Cardiac septum (tissue), 1 donor: ENCODE data around the gene F12. TPM values are rescaled to one million over a fixed set of nuclear protein-coding genes. Genes with fewer than 3 reads are reported as not detected.

Experiments used
- DNase-seq: peaks from one replicate; pipeline ENCODE4 v3.0.0-alpha.2; 2020; ENCODE audit warnings: low spot score
- intact Hi-C: fragments of 100-400 bp; cut with DNase I; formaldehyde crosslinking; loops from one replicate; pipeline ENCODE4 v1.14.0; 2022
- total RNA-seq: library from RNA; stranded (reverse); fragmentation: NEBNext Ultra II Directional; extraction: Animal tissue kit (Norgen Biotek cat#: 25700); gene quantifications from one replicate; pipeline ENCODE4 v1.2.1, GENCODE V29; 2021
- donor health status: DM: no; HTN: no; CAD: no.

Gene F12
- total RNA-seq, 1 donor from 2014 or later = not detected

- DNase-seq = no peak
- intact Hi-C loops = no loop called here
These were observed 38.4 kb upstream of the F12 start for GRCh38 chr5:177447611-177448243.

GRCh38 chr5:177447066-177447610 is 37.8 kb upstream of the F12 start:
- intact Hi-C loops = no loop called here
- DNase-seq = no peak

- intact Hi-C loops = no loop called here
- no peak for DNase-seq
These were observed 37.1 kb upstream of the F12 start, which contains the start of gene PRR7 for GRCh38 chr5:177446200-177447065. PRR7 (plus strand) TSS chr5:177446814; CDS start chr5:177455068, 8,254 bp downstream.

- no peak for DNase-seq
- intact Hi-C loops = no loop called here
These were observed 36.5 kb upstream of the F12 start for GRCh38 chr5:177445917-177446199.

GRCh38 chr5:177445052-177445916 is 35.9 kb upstream of the F12 start:
- intact Hi-C loops = no loop called here
- DNase-seq = no peak

GRCh38 chr5:177444106-177445051 is 35.0 kb upstream of the F12 start:
- intact Hi-C loops = no loop called here
- no peak for DNase-seq

- no peak for DNase-seq
- intact Hi-C loops = no loop called here
These were observed 34.0 kb upstream of the F12 start for GRCh38 chr5:177443144-177443983.

GRCh38 chr5:177442066-177442826 is 32.9 kb upstream of the F12 start:
- intact Hi-C loops = no loop called here
- DNase-seq = no peak

GRCh38 chr5:177440990-177441780 is 31.8 kb upstream of the F12 start:
- DNase-seq = no peak
- intact Hi-C loops = no loop called here

GRCh38 chr5:177440211-177440989 is 31.0 kb upstream of the F12 start:
- intact Hi-C loops = no loop called here
- no peak for DNase-seq

- intact Hi-C loops = no loop called here
These were observed 30.2 kb upstream of the F12 start for GRCh38 chr5:177439518-177440053.

GRCh38 chr5:177438468-177438867 is 29.1 kb upstream of the F12 start:
- intact Hi-C loops = no loop called here
- DNase-seq = no peak

More at GRCh38 chr5:177439518-177440053, 30.2 kb upstream of the F12 start:
- no peak for DNase-seq

GRCh38 chr5:177437623-177438022 is 28.3 kb upstream of the F12 start:
- no peak for DNase-seq
- intact Hi-C loops = no loop called here

GRCh38 chr5:177435847-177436536 is 26.6 kb upstream of the F12 start:
- DNase-seq = no peak
- intact Hi-C loops = no loop called here
